Measurements from ENCODE around the gene RASSF10.

RASSF10 gene

DNA sequence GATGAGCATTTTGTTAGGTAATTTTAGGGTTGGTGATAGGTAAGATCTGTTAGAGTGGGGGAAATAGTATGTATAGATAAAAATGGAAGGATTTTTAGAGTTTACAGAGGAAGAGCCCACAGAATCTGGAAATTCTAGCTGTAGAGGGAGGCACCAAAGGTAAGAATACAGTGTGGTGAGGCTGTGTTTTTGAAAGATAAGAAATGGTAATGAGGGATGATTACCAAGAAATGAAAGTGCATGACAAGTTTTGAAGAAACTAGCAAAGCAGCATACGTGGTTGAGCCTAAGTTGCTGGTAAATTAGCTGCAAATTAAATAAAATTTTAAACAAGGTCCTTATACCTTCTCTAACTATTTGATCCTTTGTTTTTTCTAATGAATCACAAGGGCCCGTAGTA is 14.6 kb upstream of the RASSF10 start:
- no peak for DNase-seq (ENCODE audit: low spot score)

DNA sequence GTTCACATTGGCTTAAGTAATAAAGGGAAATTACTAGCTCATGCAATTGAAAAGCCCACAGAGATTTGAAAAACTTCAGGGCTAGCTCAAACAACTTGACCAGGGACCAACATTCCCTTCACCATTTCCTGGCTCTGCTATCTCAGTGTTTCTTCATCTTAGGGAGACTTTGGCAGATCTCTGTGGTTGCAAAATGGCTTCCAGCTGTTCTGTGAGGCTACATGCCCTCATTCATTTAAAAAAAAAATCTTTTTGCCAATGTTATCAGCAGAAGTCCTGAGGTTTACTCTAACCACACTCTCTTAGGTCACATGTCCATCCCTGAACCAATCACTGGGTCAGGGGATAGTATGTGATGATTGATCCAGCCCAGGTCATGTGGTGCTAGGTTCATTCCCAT is 13.9 kb upstream of the RASSF10 start:
- DNase-seq (ENCODE audit: low spot score), result no peak

DNA sequence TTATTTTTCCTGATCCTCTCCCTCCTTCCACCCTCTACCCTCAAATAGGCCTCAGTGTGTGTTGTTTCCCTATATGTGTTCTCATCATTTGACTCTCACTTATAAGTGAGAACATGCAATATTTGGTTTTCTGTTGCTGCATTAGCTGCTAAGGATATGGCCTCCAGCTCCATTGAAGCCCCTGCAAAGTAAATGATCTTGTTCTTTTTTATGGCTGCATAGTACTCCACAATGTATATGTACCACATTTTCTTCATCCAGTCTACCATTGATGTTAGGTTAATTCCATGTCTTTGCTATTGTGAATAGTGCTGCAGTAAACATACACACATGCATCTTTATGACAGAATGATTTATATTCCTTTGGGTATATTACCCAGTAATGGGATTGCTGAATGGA is 13.3 kb upstream of the RASSF10 start:
- no peak for DNase-seq (ENCODE audit: low spot score)

DNA sequence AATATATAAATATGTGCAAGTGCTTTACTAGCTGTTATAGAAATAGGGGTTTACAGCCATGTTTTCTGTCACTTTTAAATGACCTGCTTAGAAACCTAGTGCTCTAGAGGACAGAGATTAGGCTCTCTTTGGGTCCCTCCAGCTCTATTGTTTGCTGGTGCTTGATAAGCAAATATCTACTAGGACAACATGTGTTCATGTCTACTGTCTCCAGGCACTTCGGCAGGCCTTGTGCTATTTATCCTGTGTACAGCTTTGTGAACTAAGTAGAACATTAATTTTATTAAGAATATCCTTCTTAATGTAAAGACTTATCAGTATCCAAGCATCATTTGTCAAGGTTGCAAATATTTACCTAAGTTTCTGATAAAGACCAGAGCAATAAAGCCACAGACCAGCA is 11.9 kb upstream of the RASSF10 start:
- no peak for DNase-seq (ENCODE audit: low spot score)

DNA sequence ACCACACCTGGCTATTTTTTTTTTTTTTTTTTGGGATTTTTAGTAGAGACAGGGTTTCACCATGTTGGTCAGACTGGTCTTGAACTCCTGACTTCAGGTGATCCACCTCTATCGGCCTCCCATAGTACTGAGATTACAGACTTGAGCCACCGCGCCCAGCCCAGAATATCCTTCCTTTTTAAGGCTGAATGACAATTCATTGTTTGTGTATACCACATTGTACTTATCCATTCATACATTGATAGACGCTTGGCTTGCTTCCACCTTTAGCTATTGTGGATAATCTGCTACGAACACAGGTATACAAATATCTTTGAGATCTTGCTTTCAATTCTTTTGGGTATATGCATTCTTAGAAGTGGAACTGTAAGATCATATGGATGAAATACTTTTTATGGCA is 10.8 kb upstream of the RASSF10 start:
- no peak for DNase-seq (ENCODE audit: low spot score)

DNA sequence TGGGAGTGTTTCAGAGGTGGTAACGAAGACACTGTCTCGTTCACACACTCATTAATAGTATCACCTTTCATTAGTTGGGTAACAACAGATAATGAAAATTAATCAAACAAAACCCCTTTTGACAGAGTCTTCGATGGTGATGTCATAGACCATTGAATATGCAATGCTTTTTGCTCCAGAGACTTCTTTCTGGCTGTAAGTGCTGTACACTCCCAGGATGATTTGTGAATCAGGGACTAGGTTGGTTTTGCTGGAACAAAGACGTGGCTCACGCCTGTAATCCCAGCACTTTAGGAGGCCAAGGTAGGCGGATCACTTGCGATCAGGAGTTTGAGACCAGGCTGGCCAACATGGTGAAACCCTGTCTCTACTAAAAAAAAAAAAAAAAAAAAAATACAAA is 9.5 kb upstream of the RASSF10 start:
- DNase-seq (ENCODE audit: low spot score), result no peak

DNA sequence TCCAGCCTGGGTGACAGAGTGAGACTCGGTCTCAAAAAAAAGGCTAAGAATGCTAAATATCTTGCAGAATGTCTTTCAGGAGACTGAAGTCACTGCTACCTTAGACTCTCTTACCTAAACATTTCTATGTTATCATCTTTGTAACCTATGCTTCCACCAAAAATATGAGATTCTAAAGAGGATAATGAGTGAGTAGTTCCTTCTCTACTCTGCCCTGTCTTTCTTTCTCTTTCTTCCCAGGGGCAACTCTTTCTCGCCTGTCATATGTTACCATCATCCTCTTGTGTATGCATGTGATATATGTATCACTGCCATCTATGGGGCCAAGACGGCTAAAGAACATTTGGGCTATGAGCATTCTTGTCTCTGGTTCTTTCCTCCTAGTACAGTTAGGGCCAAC is 9.0 kb upstream of the RASSF10 start:
- no peak for DNase-seq (ENCODE audit: low spot score)

DNA sequence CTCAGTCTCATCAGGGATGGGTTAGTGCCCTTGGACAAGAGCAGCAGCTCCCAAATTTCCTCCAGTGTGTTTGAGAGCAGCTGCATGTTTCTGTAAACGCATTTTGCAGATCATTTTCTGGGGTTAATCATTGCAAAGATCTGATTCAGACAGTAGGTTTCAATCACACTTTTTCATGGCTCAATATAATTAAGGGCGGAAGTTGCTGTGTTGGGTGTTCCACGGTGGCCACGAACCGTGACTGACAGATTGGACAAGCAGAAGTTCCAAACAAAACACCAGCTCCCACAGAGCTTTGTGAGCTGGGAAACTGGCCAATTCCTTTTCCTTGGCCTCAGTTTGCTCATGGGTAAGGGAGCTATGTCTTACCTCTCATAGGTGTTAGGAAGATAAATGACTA is 8.4 kb upstream of the RASSF10 start:
- DNase-seq (ENCODE audit: low spot score), result no peak

DNA sequence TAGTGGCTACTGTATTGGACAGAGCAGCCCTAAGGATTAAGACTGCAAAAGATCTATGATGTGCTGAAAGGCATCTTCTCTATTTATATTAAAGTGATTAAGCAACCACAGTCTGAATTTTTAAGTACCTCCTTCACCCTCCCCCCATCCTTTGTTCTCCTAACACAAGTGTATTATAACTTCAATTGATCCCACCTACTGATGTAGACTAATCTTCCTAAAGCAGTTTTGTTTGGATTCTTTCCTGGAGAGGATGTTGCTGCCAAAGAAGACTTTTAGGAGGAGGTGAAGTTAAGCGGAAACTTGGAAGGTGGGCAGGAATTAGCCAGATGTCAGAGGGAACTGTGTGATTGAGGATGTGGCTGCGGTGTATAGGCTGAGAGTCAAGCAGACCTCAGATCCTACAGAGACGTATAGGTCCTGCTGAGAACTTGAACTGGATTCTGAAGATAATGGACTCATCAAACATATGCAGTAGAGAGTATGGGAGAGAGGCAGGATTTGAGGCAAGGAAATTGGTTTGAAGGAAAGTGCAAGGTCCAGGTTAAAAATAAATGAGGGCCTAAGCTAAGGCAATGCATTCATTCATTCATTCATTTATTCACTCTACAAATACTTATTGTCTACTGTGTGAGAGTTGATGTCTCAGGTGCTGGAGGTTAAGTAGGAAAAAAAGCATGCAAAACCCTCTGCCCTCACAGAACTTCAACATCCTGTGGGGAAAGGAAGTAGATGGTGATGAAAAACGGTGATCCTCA is 5.2 kb upstream of the RASSF10 start:
- no peak for DNase-seq (ENCODE audit: low spot score)

DNA sequence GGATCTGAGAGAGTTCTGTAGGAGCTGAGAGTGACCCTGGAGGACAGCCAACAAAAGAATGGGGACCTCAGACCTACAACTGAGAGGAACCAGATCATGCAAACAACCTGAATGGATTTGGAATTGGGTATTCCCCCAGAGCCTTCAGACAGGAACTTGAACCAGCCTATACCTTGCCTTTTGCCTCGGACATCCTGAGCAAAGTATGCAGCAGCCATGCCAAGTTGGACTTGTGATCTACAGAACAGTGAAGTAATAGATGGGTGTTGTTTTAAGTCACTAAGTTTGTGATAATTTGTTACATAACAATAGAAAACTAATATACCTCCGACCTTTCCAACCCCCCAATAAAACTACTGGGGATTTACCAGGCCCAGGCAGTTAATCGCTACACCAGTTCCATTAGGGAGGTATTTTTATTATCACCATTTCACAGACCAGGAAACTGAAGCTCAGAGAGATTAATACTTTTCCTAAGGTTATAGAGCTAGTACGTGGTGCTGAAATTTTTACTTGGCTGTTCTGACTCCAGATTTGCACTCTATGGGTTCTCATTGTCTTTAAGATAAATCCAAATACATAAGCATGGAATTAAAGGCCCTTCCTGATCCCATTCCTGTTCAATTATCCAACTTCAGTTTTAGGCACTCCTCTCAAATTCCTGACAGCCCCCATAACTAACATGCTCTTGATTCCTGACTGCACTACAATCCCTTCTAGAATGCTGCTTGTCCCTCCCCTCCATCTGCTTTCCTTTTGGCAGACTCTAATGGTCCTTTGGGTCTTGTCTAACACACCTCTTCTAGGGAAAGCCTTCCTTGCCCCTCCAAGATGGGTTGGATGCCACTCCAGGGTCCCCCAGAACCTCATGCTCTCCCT is 1.7 kb upstream of the RASSF10 start:
- DNase-seq (ENCODE audit: low spot score), result no peak

DNA sequence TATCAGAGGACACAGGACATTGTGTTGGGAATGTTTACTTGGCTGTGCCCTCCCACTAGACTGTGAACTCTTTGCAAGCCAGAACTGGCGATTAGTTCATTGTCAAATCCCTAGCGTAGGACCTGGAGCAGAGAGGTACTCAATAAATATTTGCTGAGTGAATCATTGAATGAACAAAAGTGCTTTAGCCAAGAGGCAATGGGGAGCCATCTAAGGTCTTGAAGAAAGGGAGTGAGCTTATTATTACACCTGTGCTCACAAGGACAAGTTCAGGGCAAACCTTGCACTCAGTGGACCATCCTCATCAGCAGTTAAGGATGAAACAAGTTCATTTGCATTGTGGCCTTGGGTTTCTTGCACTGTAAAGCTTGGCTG is 1.1 kb upstream of the RASSF10 start:
- DNase-seq (ENCODE audit: low spot score), result no peak

DNA sequence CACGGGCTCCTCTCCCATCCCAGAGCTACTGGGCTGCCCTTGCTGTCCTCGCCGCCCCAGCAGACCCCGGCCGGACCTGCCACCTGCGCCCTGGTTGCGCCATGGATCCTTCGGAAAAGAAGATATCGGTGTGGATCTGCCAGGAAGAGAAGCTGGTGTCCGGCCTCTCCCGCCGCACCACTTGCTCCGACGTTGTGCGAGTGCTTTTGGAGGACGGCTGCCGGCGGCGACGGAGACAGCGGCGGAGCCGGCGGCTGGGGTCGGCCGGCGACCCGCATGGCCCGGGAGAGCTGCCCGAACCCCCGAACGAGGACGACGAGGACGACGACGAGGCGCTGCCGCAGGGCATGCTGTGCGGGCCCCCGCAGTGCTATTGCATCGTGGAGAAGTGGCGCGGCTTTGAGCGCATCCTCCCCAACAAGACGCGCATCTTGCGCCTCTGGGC is 382 bp downstream of the RASSF10 start:
- no peak for DNase-seq (ENCODE audit: low spot score)

DNA sequence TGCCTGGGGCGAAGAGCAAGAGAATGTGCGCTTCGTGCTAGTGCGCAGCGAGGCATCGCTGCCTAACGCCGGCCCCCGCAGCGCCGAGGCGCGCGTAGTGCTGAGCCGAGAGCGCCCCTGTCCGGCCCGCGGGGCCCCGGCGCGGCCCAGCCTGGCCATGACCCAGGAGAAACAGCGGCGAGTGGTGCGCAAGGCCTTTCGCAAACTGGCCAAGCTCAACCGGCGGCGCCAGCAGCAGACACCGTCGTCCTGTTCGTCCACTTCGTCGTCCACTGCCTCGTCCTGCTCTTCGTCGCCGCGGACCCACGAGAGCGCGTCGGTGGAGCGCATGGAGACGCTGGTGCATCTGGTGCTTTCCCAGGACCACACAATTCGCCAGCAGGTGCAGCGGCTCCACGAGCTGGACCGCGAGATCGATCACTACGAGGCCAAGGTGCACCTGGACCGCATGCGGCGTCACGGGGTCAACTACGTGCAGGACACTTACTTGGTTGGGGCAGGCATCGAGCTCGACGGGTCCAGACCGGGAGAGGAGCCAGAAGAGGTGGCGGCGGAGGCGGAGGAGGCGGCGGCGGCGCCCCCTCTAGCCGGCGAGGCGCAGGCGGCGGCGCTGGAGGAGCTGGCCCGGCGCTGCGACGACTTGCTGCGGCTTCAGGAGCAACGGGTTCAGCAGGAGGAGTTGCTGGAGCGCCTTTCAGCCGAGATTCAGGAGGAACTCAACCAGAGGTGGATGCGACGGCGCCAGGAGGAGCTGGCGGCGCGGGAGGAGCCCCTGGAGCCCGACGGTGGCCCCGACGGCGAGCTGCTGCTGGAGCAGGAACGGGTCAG is 1.0 kb downstream of the RASSF10 start:
- no peak for DNase-seq (ENCODE audit: low spot score)

DNA sequence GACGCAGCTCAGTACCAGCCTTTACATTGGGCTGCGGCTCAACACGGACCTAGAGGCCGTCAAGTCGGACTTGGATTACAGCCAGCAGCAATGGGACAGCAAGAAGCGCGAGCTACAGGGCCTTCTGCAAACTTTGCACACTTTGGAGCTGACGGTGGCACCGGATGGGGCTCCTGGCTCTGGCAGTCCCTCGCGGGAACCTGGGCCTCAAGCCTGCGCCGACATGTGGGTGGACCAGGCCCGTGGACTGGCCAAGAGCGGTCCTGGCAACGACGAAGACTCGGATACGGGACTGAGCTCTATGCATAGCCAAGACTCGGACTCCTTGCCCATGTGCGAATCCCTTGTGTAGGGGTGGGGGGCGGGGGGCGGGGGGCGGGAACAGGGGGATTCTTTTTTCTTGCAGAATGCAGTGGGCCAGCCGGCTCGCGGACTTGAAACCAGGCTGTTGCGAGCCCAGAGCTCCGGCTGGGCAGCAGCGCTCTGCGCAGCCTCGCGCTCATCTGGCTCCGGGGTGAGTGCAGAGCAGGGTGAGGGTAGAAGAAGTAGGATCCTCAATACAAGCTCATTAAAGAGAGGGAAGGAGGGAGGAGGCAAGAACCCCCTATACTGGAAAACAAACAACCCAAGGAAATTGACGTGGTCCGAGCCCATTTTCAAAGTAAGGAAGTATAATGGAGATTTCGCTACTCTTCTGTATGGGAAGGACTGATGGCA is 1.8 kb downstream of the RASSF10 start:
- no peak for DNase-seq (ENCODE audit: low spot score)

DNA sequence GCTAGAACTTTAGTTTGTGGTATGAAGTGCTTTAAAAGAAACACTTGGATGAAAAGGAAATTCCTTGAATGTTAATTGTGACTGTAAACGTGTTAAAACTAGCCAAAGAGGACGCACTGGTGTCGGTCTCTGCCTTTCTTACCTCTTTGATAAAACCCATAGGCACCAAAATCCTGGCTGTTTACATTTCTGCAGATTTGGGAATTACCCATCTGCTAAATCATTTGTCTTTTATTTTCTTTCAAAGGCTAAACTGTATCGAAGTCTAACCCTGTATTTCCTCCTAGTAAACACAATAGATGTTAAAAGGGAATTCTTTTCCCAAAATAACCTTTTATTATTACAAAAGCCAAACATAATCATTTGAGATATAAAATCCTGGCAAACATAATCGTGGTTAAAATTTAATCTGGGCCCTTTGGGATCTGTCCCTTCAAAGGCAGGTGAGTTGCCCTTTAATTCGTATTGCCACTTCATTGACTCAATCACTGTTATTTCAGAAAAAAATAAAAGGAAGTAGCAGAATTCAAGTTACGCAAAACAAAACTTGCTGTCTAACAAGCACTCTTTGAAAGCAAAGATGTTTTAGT is 2.4 kb downstream of the RASSF10 start:
- no peak for DNase-seq (ENCODE audit: low spot score)

DNA sequence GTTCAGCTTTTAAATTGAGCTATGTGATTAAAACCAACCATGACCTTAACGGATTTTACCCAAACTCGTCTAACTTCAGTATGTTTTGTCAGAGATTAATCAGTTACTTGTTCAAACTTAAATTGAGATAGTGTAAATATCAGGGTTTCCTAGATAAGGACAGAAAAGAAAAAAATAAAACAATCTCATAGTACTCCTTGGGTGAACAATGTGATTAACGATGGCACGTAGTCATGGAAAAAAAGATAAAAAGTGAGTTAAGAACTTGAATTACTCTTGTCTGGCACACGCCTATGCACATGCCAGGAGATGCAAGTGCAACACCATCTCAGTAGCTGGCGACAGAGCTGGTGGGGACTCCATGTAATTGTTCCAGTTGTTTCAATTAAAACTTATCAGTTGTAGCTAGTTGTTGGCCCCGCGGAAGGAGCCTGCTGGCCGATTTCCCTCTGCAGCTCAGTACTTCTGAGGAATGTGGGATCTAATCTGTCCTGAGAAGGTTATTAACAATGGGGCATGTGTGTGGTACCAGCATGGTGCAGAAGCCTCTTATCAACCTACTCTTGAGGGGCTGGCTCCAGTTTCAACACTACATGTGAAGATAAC is 3.0 kb downstream of the RASSF10 start:
- DNase-seq (ENCODE audit: low spot score), result no peak

DNA sequence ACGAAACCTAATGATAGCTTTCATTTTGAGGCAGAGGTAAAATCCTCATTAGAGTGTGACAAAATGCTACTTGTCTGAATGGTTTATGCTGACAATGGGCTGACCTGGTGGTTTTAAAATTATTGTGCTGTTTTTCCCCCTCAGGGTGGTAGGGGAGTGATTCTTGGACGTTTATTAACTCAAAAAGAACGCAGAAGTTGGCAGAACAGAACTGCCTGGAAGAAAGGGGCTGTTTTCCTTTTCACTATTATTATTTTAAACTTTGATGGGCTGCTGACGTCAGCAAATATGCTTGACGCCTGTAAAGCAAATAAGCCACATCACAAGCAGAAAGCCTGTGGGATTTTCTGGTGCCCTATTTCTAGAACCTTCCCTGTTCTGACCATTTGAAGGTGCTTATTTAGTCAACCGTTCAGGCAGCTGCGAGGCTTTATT is 4.0 kb downstream of the RASSF10 start:
- no peak for DNase-seq (ENCODE audit: low spot score)

DNA sequence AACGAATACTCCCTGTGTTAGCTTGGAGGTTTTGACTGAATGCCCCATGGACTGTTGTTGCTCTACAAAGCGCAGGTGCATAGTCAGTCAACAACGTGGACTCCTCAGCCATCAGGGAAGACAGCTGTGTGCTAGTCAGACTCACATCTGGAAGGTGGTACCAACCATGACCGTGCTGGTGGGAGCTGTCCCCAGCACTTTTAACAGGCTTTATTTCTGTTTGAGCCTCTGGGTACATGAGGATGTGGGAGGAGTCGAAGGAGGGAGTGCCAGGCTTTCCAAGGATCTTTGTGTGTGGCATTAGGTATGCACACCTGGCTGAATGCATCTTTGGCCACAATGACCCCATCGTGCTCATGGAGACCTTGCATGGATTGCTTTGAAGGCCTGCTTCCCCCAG is 6.6 kb downstream of the RASSF10 start:
- no peak for DNase-seq (ENCODE audit: low spot score)

DNA sequence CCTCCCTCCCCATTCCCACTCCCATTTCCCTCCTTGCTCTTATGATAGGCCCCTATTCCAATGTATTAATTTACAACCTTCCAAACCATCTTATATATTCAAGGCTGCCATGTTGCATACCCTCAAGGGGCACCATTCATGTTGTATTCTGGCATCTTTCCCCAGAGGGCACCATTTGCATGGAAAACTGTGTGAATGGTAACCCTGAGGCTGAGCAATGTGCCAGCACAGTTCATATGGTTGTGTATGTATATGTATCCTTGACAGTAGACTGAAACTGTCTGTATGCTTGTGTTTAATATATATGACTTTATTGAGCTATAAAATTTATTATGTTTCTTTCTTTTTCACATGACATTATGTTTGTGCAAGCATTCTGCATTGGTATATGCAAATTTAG is 7.3 kb downstream of the RASSF10 start:
- DNase-seq (ENCODE audit: low spot score), result no peak

DNA sequence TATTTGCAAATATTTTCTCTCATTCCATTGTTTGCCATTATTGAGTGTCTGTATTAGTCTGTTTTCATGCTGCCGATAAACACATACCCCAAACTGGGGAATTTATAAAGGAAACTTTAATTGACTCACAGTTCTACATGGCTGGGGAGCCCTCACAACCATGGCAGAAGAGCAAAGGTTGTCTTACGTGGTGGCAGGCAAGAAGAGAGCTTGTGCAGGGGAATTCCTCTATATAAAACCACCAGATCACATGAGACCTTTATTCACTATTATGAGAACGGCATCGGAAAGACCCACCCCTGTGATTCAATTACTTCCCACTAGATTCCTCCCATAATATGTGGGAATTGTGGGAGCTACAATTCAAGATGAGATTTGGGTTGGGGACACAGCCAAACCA is 10.2 kb downstream of the RASSF10 start:
- no peak for DNase-seq (ENCODE audit: low spot score)

DNA sequence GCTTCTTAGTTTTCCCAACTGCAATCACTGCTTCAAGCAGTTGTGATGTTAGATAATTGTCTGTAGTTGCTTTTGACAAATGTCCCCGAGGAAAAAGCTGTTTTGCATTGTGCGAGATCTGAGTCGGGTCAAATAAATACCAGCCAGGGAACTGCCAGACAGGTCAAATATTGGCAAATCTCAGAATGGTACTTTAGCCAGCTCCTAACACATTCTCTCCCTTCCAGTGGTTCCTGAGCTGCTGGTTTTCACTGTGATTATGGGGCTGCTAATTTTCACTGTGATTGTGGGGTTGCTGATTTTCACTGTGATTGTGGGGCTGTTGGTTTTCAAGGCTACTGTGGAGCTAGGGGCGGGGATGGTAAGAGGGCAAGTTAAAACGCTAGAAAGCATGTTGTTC is 14.3 kb downstream of the RASSF10 start:
- DNase-seq (ENCODE audit: low spot score), result no peak

Measured in hematopoietic multipotent progenitor cell treated with erythropoietin and hydrocortisone succinate and interleukin-3 and kit ligand, for 17 days (in vitro differentiated cells).